Loucy (cell line): ENCODE results near the gene IST1.
"Not testable (repeated sequence)": the region's sequence is repeated elsewhere in the genome, so short reads cannot be mapped to it uniquely, and the experiment has no call there.

Experiments used
- H2AFZ ChIP-seq: fragments of 200-600 bp; sonication (generic); 2 replicates; pipeline ENCODE4 v1.6.0; 2016; ENCODE audit warnings: antibody characterized with exemption, mild to moderate bottlenecking, low read length, moderate library complexity
- H3F3A ChIP-seq: fragments of 200-600 bp; 2 replicates; pipeline ENCODE4 v1.6.0; 2016; ENCODE audit warnings: antibody characterized with exemption, low read depth, mild to moderate bottlenecking
- H3K27me3 ChIP-seq: fragments of 200-600 bp; sonication (generic); 2 replicates; pipeline ENCODE4 v1.6.1; 2014; ENCODE audit warnings: low read length, mild to moderate bottlenecking; ENCODE audit not compliant: insufficient read depth, poor library complexity, severe bottlenecking
- H3K36me3 ChIP-seq: fragments of 200-600 bp; sonication (generic); 2 replicates; pipeline ENCODE4 v1.6.1; 2016; ENCODE audit warnings: low read length; ENCODE audit not compliant: insufficient read depth
- H3K4me1 ChIP-seq: fragments of 200-600 bp; sonication (generic); 2 replicates; pipeline ENCODE4 v1.5.1; 2014; ENCODE audit warnings: low read length, mild to moderate bottlenecking; ENCODE audit not compliant: insufficient read depth, poor library complexity, severe bottlenecking
- H3K4me2 ChIP-seq: fragments of 200-600 bp; sonication (generic); 2 replicates; pipeline ENCODE4 v1.6.0; 2014; ENCODE audit warnings: antibody characterized with exemption, low read length, low read depth, mild to moderate bottlenecking; ENCODE audit not compliant: poor library complexity, severe bottlenecking
- H3K4me3 ChIP-seq: fragments of 200-600 bp; sonication (generic); 2 replicates; pipeline ENCODE4 v1.5.1; 2014; ENCODE audit warnings: low read length, mild to moderate bottlenecking, mixed read lengths; ENCODE audit not compliant: poor library complexity, severe bottlenecking
- H3K79me2 ChIP-seq: fragments of 200-600 bp; sonication (generic); 2 replicates; pipeline ENCODE4 v1.6.1; 2014; ENCODE audit warnings: low read length; ENCODE audit not compliant: insufficient read depth
- H3K9ac ChIP-seq: fragments of 200-600 bp; sonication (generic); 2 replicates; pipeline ENCODE4 v1.6.0; 2014; ENCODE audit warnings: mild to moderate bottlenecking, low read depth, low read length, moderate library complexity; ENCODE audit not compliant: poor library complexity, severe bottlenecking
- H3K9me2 ChIP-seq: fragments of 200-600 bp; sonication (generic); replicated peaks from 2 replicates; pipeline ENCODE4 v1.6.1; 2016; ENCODE audit warnings: low read depth, low read length, mixed read lengths
- H3K9me3 ChIP-seq: fragments of 200-600 bp; sonication (generic); 2 replicates; pipeline ENCODE4 v1.6.1; 2014; ENCODE audit warnings: mild to moderate bottlenecking, antibody characterized with exemption, low read length, low read depth; ENCODE audit not compliant: insufficient read depth
- H4K20me1 ChIP-seq: fragments of 200-600 bp; sonication (generic); 2 replicates; pipeline ENCODE4 v1.6.0; 2014; ENCODE audit warnings: antibody characterized with exemption, low read length, mild to moderate bottlenecking; ENCODE audit not compliant: insufficient read depth, poor library complexity, severe bottlenecking
- EZH2phosphoT487 ChIP-seq: fragments of 200-600 bp; IDR thresholded peaks from 2 replicates; pipeline ENCODE4 v1.6.1; 2018; ENCODE audit warnings: antibody characterized with exemption, mild to moderate bottlenecking, moderate library complexity, borderline replicate concordance
- TF ChIP-seq, protein P1 (sequence below): fragments of 200-600 bp; sonication (generic); conservative IDR thresholded peaks from 2 replicates; pipeline ENCODE4 v1.5.1; 2014; ENCODE audit warnings: mild to moderate bottlenecking, antibody characterized with exemption, low read length

The IST1 gene

GRCh38 chr16:71902656-71903365, 7.5 kb downstream of the IST1 start:
- Histone ChIP-seq H3K9ac (no peak overlapping the region), H3K4me2 (peak overlapping the region; percentile 89), H2AFZ (no peak overlapping the region), H4K20me1 (peaks cover 99% of the 10 kb centered on the region), H3K79me2 (peaks cover 100% of the 10 kb centered on the region), H3F3A (peaks cover 4% of the 10 kb centered on the region; the same call in 1 of the 2 replicates), H3K36me3 (no peaks in the 10 kb centered on the region), H3K4me3 (peak overlapping the region; percentile 20), H3K9me3 (no peaks in the 10 kb centered on the region), H3K27me3 (no peaks in the 10 kb centered on the region), H3K4me1 (peaks cover 56% of the 10 kb centered on the region), H3K9me2 (no peaks in the 10 kb centered on the region)
- TF ChIP-seq, protein P1, sequence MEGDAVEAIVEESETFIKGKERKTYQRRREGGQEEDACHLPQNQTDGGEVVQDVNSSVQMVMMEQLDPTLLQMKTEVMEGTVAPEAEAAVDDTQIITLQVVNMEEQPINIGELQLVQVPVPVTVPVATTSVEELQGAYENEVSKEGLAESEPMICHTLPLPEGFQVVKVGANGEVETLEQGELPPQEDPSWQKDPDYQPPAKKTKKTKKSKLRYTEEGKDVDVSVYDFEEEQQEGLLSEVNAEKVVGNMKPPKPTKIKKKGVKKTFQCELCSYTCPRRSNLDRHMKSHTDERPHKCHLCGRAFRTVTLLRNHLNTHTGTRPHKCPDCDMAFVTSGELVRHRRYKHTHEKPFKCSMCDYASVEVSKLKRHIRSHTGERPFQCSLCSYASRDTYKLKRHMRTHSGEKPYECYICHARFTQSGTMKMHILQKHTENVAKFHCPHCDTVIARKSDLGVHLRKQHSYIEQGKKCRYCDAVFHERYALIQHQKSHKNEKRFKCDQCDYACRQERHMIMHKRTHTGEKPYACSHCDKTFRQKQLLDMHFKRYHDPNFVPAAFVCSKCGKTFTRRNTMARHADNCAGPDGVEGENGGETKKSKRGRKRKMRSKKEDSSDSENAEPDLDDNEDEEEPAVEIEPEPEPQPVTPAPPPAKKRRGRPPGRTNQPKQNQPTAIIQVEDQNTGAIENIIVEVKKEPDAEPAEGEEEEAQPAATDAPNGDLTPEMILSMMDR = no peak
- TF ChIP-seq EZH2phosphoT487 = no peak

GRCh38 chr16:71903608-71904007, 8.3 kb downstream of the IST1 start:
- H3K9ac ChIP-seq = no peak overlapping the region
- H3K4me1 ChIP-seq = peaks cover 50% of the 10 kb centered on the region
- H3K9me2 ChIP-seq = no peaks in the 10 kb centered on the region
- H3K79me2 ChIP-seq = peaks cover 100% of the 10 kb centered on the region
- no peak overlapping the region for H2AFZ ChIP-seq
- no peaks in the 10 kb centered on the region for H3K27me3 ChIP-seq
- H4K20me1 ChIP-seq = peaks cover 96% of the 10 kb centered on the region
- H3K4me3 ChIP-seq = peak overlapping the region; percentile 37
- peaks cover 3% of the 10 kb centered on the region; the same call in 1 of the 2 replicates for H3K36me3 ChIP-seq
- peak overlapping the region; percentile 89 for H3K4me2 ChIP-seq
- H3F3A ChIP-seq = peaks cover 4% of the 10 kb centered on the region; the same call in 1 of the 2 replicates
- no peaks in the 10 kb centered on the region for H3K9me3 ChIP-seq
- TF ChIP-seq, protein P1 = no peak
- TF ChIP-seq EZH2phosphoT487 = no peak

DNA sequence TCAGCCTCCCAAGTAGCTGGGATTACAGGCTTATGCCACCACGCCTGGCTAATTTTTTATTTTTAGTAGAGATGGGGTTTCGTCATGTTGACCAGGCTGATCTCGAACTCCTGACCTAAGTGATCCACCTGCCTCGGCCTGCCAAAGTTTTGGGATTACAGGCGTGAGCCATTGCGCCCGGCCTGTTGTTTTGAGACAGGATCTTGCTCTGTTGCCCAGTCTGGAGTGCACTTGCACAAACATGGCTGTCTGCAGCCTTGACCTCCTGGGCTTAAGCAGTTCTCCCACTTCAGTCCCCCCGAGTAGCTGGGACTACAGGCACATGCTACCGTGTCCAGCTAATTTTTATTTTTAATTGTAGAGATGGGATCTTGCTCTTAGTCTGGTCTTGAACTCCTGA, 8.9 kb downstream of the IST1 start:
- no peaks in the 10 kb centered on the region for H3K9me2 ChIP-seq
- peaks cover 100% of the 10 kb centered on the region for H3K79me2 ChIP-seq
- no peak overlapping the region for H2AFZ ChIP-seq
- peaks cover 50% of the 10 kb centered on the region for H3K4me1 ChIP-seq
- H3K36me3 ChIP-seq = peaks cover 8% of the 10 kb centered on the region; the same call in 1 of the 2 replicates
- no peak for TF ChIP-seq EZH2phosphoT487
- TF ChIP-seq, protein P1 = no peak
- peaks cover 96% of the 10 kb centered on the region for H4K20me1 ChIP-seq
- no peaks in the 10 kb centered on the region for H3K27me3 ChIP-seq
- H3F3A ChIP-seq = peaks cover 4% of the 10 kb centered on the region; the same call in 1 of the 2 replicates
- H3K4me3 ChIP-seq = no peak overlapping the region
- no peak overlapping the region for H3K9ac ChIP-seq
- no peaks in the 10 kb centered on the region for H3K9me3 ChIP-seq
- peak overlapping the region; percentile 89 for H3K4me2 ChIP-seq

- H3K4me2 ChIP-seq = peak overlapping the region; percentile 58
- not testable (repeated sequence) for H3F3A ChIP-seq, H3K9me2 ChIP-seq, H2AFZ ChIP-seq, H3K9ac ChIP-seq, H3K27me3 ChIP-seq, H3K9me3 ChIP-seq
- peaks cover 43% of the 10 kb centered on the region for H3K4me1 ChIP-seq
- H3K79me2 ChIP-seq = peaks cover 100% of the 10 kb centered on the region
- H3K4me3 ChIP-seq = peak overlapping the region; percentile 62
- peaks cover 12% of the 10 kb centered on the region; the same call in 1 of the 2 replicates for H3K36me3 ChIP-seq
- peaks cover 97% of the 10 kb centered on the region for H4K20me1 ChIP-seq
These were observed 10.4 kb downstream of the IST1 start for GRCh38 chr16:71905765-71906164.
